Measurements from ENCODE around the gene ITPR3.

DNA sequence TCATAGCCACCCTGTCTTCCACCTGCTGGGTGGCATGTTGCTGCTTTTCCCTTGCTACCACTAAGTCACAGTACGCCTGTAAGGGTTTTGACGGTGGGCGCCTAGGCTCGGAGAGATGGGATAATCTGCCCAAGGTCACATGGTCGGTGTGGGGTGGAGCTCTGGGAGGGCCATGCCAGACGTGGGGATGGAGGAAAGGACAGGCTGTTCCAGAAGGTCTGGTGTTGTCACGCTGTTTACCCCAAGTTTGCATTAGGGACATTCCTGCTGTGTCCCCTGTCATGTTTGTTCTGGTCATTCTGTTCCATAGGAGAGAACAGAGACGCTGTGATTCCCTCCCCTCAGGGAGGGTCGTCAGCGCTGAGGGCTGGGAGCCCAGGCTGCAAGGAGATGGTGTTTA lies 109.5 kb downstream of the ITPR3 start:
- TF ChIP-seq EP300 (IDR thresholded peaks at IDR 0.05), result no peak
- TF ChIP-seq, protein P1, sequence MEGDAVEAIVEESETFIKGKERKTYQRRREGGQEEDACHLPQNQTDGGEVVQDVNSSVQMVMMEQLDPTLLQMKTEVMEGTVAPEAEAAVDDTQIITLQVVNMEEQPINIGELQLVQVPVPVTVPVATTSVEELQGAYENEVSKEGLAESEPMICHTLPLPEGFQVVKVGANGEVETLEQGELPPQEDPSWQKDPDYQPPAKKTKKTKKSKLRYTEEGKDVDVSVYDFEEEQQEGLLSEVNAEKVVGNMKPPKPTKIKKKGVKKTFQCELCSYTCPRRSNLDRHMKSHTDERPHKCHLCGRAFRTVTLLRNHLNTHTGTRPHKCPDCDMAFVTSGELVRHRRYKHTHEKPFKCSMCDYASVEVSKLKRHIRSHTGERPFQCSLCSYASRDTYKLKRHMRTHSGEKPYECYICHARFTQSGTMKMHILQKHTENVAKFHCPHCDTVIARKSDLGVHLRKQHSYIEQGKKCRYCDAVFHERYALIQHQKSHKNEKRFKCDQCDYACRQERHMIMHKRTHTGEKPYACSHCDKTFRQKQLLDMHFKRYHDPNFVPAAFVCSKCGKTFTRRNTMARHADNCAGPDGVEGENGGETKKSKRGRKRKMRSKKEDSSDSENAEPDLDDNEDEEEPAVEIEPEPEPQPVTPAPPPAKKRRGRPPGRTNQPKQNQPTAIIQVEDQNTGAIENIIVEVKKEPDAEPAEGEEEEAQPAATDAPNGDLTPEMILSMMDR (IDR thresholded peaks at IDR 0.05), result no peak
